Measurements from ENCODE around the gene SERPINI1.
"Not testable (repeated sequence)": the region's sequence is repeated elsewhere in the genome, so short reads cannot be mapped to it uniquely, and the experiment has no call there.

Gene SERPINI1

GRCh38 chr3:167798443-167798842 lies 62.9 kb downstream of the SERPINI1 start:
- no peak for DNase-seq

DNA sequence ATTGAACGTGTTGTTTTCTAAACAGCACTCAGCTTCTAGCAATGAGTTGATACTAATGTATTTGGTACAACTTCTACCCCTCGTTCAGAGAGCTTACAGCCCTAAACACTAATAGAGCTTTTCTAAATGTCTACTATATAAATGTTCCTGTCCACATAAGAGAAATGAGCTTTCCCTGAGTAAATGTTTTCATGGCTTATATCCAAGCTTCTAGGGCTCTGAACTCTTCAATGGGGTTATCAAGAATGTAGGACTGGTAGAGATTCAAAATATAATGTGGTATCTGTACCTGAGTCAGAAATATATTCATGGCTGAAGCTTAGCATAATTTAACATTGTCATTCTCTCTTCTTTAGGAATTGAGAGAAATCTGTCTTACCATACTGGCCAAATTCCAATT lies 73.4 kb downstream of the SERPINI1 start:
- DNase-seq, result no peak

GRCh38 chr3:167810236-167810635 lies 74.7 kb downstream of the SERPINI1 start:
- DNase-seq, result no peak

DNA sequence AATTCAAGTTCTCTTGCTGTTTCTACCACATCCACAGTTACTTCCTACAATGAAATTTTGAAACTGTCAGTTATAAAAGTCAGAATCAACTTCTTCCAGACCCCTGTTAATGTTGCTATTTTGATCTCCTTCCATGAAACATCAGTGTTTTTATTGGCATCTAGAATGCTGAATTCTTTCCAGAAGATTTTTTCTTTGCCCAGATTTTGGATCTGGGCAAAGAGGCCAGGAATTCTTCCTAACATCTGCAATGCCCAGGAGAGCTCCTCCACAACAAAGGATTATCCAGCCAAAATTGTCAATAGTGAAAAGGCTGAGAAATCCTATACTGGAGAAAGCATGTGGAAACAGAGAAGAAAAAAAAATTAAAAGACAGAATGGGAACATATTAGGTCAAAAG lies 75.5 kb downstream of the SERPINI1 start:
- DNase-seq, result no peak

DNA sequence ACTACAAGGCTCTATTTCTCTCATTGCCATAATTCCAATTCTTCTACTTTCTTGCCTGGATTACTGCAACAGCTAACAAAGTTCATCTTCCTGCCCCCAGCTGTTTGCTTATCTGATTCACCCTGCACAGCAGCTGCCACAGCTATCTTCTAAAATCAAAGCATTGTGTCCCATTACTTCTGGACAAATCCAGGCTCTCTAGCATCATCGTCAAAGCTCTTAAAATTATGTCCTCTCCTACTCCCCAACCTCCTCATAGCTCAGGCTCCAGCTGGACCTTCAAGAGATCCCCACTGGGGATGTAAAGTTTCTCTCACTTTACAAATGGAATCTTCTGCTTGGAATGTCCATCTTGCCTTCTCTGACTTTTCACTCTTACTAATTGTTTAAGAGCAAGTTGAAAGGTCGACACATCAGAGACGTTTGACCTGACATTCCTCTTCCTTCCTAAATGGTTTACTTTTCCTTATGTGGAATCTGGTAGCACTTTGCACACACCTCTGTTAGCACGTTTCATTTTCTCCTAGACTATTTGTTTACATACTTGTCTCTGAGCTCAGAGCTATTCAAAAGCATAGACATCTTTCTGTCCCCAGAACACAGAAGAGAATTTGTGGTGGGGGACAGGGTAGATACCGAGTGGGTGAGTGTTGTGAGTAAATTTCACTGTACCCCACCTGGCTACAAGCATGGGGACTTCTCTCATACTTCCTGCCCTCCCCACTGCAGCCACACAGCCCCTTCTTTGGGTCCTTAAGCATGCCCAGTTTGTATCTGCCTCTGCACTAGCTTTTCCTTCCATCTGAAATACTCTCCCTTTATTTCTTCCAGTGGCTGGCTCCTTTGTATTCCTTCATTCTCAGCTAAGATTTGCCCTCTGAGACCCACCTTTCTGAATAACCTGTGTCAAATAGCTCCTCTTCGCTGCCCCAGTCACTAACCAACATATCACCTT lies 77.9 kb downstream of the SERPINI1 start:
- DNase-seq, result no peak

- DNase-seq, result no peak
These were observed 79.0 kb downstream of the SERPINI1 start for GRCh38 chr3:167814441-167814951.

DNA sequence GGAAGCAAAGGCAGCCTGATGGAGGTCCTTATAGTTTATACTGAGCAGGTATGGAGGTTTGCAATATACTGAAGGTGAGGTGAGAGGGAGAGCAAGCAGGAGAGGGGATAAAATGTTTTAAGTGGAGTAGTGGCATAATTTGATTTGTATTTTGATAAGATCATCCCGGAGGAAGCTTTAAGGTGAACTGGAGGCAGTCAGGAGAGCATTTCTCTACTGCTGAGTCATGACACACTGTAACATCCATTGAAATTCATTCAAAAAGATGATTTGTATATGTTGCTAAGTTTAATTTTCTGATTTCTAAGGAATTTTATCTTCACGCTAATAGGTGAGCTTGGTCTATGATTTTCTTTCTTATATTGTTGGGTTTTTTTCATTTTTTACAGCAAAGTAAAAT lies 81.4 kb downstream of the SERPINI1 start:
- no peak for DNase-seq

GRCh38 chr3:167820102-167820865 lies 84.8 kb downstream of the SERPINI1 start:
- DNase-seq, result no peak

- DNase-seq, result no peak
These were observed 85.8 kb downstream of the SERPINI1 start for GRCh38 chr3:167821248-167821805.

DNA sequence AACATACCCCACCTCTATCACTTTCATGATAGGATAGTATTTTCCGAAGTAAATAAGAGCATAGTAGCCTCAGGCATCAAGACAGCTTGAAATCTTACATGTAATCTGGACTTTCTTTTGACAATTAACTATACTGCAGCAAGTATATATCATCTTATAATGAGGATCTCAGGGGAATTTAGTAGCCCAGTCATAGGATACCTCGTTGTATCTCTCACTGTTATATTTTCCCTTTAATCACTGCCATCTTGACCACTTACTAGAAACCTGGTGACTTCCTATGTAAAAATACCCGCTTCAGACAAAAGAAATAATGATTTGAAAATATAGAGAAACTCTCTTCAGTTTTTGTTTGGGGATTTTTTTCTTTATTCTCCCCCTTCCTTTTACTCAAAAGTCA lies 88.2 kb downstream of the SERPINI1 start:
- DNase-seq, result no peak

DNA sequence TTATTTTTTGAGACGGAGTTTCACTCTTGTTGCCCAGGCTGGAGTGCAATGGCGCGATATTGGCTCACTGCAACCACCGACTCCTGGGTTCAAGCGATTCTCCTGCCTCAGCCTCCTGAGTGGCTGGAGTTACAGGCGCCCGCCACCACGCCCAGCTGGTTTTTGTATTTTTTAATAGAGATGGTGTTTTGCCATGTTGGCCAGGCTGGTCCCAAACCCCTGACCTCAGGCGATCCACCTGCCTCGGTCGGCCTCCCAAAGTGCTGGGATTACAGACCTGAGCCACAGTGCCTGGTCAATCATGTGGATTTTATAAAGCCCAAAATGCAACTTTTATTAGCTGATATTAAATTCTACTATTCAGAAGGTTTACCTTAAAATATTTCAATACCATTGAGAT lies 92.1 kb downstream of the SERPINI1 start:
- DNase-seq, result not testable (repeated sequence)

DNA sequence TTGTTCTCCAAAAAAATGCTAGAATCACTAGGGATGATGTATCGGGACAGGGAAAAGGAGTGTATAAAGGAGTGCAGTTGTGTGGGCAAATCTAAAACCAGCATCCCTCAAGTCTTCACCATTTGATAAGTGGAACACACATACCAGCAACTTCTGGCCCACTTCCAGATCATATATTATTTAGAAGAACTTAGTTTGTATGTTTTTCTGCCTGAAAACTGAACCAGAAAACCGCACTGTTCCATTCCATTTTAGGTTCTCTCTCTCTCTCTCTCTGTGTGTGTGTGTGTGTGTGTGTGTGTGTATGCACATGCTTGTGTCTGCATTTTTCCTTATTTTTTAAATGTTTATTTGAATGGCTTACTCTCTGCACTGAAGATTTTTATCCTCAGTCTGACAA lies 93.5 kb downstream of the SERPINI1 start:
- DNase-seq, result no peak

GRCh38 chr3:167830007-167830406 lies 94.5 kb downstream of the SERPINI1 start:
- DNase-seq, result no peak

- DNase-seq, result no peak
These were observed 99.8 kb downstream of the SERPINI1 start for GRCh38 chr3:167835359-167835758.

DNA sequence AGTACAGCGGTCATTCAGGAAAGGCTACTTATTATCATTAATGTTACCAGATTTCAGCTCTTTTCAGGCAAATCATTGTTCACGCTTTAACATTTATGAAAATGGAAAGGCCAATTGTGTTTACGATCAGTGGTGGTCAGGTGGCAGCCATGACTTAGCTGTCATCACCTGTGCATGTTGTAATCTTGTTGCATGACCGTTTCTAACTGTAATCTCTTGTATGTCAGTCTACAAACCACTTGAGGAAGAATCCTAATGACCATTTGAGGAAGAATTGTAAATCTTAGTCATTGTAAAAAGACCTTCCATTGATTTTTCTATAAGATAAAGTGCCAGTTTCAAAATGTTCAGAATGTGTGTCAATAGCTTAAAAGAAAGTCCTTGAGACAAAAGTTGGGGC lies 100.4 kb downstream of the SERPINI1 start:
- DNase-seq, result no peak

- DNase-seq, result no peak
These were observed 101.9 kb downstream of the SERPINI1 start for GRCh38 chr3:167837466-167837865.

DNA sequence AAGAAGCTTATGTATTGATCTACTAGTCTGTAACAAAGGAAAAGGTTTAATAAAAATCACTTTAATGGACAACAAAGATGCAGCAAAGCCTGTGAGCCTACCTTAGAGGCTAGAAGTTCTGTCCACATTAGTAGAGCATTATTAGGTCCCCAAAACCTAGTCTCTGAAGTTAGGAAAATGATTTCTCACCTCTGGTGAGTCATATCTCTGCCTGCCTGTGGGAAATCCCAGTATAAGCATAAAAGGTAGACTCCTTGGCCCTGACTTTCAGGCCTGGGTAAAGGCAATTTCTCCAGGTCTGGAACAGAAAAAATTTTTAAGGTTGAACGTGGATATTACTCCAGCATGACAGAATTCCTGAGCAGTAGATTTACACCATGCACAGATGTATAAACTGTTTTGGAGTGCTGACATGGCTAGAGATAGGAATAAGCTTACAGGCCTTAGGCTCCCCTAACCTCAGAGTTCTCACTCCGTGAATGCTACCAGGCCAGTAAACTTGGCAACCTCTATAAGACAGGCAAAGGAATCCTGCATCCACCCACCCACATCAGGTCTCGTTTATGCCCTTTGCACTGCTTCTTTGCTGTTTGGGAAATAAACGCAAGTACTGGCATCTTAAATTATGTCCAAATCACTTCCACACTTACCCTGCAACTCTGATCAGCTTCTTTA lies 104.1 kb downstream of the SERPINI1 start:
- no peak for DNase-seq

DNA sequence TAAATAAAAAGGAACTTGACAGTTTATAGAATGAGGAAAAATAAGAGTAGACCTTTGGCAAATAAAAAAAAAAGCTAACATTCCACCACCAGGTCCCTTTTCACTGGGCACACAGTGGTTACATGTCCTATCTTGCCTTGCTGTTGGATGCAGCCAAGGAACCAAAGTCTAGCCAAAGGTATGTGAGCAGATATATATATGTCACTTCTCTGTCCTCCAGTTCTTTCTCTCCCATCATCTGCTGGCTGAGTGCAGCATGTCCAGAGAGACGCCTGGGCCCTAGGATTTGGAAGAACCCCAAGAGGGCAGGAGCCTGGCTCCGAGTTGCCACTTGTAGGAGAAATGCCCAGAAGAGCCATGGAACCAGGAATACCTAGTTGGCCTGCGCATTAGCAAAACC lies 104.7 kb downstream of the SERPINI1 start:
- no peak for DNase-seq

DNA sequence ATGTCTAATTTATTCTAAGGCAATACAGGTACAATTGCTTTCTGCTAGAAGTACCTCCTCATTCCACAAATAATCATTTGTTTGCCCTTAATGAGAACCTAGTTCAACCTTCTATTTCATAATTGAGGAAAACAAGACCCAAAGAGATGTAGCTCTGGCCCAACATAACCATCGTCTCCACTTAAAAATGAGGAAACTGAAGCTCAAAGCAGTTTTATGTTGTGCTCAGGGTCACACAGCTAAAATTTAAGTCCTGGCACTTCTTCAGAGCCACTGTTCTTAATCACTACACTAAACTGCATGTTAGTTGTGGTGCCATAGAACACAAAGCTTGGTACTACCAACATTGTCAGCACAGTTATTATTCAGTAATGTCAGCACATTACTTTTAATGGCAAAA lies 108.0 kb downstream of the SERPINI1 start:
- DNase-seq, result no peak

GRCh38 chr3:167843886-167844285 lies 108.4 kb downstream of the SERPINI1 start:
- DNase-seq, result no peak

GRCh38 chr3:167844528-167844927 lies 109.0 kb downstream of the SERPINI1 start:
- DNase-seq, result no peak

DNA sequence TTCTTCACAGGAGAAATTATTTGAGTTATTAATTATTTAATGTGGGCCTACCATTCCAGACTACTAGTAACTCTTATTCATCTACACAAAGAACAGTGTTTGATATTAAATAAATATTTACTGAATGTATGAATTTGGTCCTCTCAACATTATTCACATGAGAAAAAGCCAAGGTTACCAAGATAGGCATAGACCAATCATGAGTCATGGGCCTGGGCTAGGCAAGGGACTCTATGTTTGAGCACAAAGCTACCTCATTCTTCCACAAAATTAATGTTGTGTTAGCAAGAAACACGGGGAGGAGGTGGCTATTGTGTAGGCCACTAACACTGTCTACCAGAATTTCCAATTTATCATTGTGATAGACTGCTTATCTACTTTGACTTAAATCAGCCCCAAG lies 115.7 kb downstream of the SERPINI1 start:
- no peak for DNase-seq

GRCh38 chr3:167851749-167852148 lies 116.2 kb downstream of the SERPINI1 start:
- DNase-seq, result no peak

Measured in NCI-H2227 treated with DMSO at 0.1 percent for 48 hours (cell line).